HG03571 (cell line): ENCODE measurements around the gene NAALADL2.
"Not testable (repeated sequence)": the region's sequence is repeated elsewhere in the genome, so short reads cannot be mapped to it uniquely, and the experiment has no call there.

ENCODE experiments used
- ATAC-seq: cut with Tn5 transposase; IDR thresholded peaks from one replicate; pipeline ENCODE4 v1.9.1; 2021; ENCODE audit not compliant: unreplicated experiment

Gene NAALADL2

GRCh38 chr3:175068587-175068986, 209.5 kb downstream of the NAALADL2 start:
- no peak for ATAC-seq

- no peak for ATAC-seq
Measured at GRCh38 chr3:175070946-175071345, 211.8 kb downstream of the NAALADL2 start.

GRCh38 chr3:175073219-175073905, 214.2 kb downstream of the NAALADL2 start:
- ATAC-seq, result no peak

GRCh38 chr3:175075269-175075668, 216.1 kb downstream of the NAALADL2 start:
- ATAC-seq, result no peak

GRCh38 chr3:175077216-175077615, 218.1 kb downstream of the NAALADL2 start:
- ATAC-seq, result no peak

- ATAC-seq, result no peak
Measured at GRCh38 chr3:175082631-175083030, 223.5 kb downstream of the NAALADL2 start.

- not testable (repeated sequence) for ATAC-seq
Measured at GRCh38 chr3:175087128-175087527, 228.0 kb downstream of the NAALADL2 start.

- ATAC-seq, result no peak
Measured at GRCh38 chr3:175088766-175089380, 229.7 kb downstream of the NAALADL2 start.

- no peak for ATAC-seq
Measured at GRCh38 chr3:175091426-175092114, 232.4 kb downstream of the NAALADL2 start.

- no peak for ATAC-seq
Measured at GRCh38 chr3:175093748-175094147, 234.6 kb downstream of the NAALADL2 start.

- no peak for ATAC-seq
Measured at GRCh38 chr3:175094344-175094743, 235.2 kb downstream of the NAALADL2 start.

GRCh38 chr3:175098644-175099043, 239.5 kb downstream of the NAALADL2 start:
- no peak for ATAC-seq

GRCh38 chr3:175102161-175102560, 243.0 kb downstream of the NAALADL2 start:
- ATAC-seq, result no peak

- ATAC-seq, result no peak
Measured at GRCh38 chr3:175103298-175103697, 244.2 kb downstream of the NAALADL2 start.

GRCh38 chr3:175105066-175105465, 245.9 kb downstream of the NAALADL2 start:
- ATAC-seq, result no peak

- no peak for ATAC-seq
Measured at GRCh38 chr3:175107231-175107630, 248.1 kb downstream of the NAALADL2 start.

GRCh38 chr3:175107995-175108394, 248.9 kb downstream of the NAALADL2 start:
- no peak for ATAC-seq

GRCh38 chr3:175108613-175109151, 249.5 kb downstream of the NAALADL2 start:
- no peak for ATAC-seq

- ATAC-seq, result no peak
Measured at GRCh38 chr3:175111036-175111435, 251.9 kb downstream of the NAALADL2 start.

GRCh38 chr3:175118382-175118941, 259.3 kb downstream of the NAALADL2 start:
- ATAC-seq, result no peak

- ATAC-seq, result no peak
Measured at GRCh38 chr3:175121225-175121624, 262.1 kb downstream of the NAALADL2 start.
